Right renal pelvis (tissue), 4 donors: ENCODE results near the gene RAD51AP2. TPM values are rescaled to one million over a fixed set of nuclear protein-coding genes. Genes with fewer than 3 reads are reported as not detected.
"Not testable (repeated sequence)": the region's sequence is repeated elsewhere in the genome, so short reads cannot be mapped to it uniquely, and the experiment has no call there.

Experiments used
- DNase-seq, 4 donors: peaks; one replicate each; pipeline ENCODE4 v3.0.0-alpha.2; 2013; ENCODE audit warnings: low read depth in 4 of 4, low spot score in 3 of 4, missing footprints in 1 of 4
- polyA plus RNA-seq, 4 donors: library from polyadenylated mRNA; unstranded; fragments of 120-200 nt; gene quantifications; one replicate each; pipeline ENCODE4 v1.2.1, GENCODE V29; 2013; ENCODE audit not compliant: insufficient read length in 4 of 4

Gene RAD51AP2
- under 1 TPM; 0.14 to 0.24 (median 0.18) TPM for polyA plus RNA-seq

GRCh38 chr2:17518212-17519154 is at the start of gene RAD51AP2:
Gene RAD51AP2 (minus strand): TSS chr2:17518440. CDS start chr2:17518415, 25 bp downstream.
- peak in 3 of 4 donors; percentile 54 to 61 (median 57) for DNase-seq

- not testable (repeated sequence) for DNase-seq
Measured at GRCh38 chr2:17565726-17566125, 47.5 kb upstream of the RAD51AP2 start.

DNA sequence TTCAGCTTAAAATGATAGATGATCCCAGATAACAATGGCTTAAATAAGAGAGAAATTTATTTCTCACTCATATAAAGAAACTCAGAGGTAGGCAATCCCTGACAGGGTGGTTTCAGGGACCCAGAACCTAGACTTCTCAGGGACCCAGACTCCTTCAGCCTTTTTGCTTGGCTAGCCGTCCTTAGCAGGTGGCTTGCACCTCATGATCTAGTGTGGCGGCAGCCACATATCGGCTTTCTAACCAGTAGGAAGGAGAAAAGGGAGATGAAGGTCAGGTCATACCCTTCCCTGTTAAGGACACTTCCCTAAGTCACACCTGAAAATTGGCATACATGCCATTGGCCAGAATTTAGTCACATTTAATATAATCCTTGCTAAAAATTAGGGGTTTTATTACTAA is 40.6 kb upstream of the RAD51AP2 start:
- DNase-seq, result no peak

DNA sequence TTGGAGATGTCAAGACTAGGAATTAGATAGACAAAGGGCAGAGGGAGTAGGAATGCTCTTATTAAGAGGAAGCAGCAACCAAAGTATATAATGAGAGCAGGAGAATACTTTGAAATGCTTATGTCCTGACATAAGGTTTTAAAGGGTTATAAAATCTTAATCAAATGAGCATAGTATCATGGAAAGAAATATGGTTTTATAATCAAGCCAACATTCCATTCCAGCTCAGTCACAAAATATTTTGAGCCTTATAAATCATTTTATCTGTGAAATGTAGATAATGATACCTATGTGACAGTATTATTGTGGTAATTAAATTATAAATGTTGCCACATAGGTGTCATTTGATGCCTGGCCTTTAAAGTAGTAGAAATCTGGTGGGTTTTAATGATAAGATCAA is 39.8 kb upstream of the RAD51AP2 start:
- DNase-seq, result no peak

DNA sequence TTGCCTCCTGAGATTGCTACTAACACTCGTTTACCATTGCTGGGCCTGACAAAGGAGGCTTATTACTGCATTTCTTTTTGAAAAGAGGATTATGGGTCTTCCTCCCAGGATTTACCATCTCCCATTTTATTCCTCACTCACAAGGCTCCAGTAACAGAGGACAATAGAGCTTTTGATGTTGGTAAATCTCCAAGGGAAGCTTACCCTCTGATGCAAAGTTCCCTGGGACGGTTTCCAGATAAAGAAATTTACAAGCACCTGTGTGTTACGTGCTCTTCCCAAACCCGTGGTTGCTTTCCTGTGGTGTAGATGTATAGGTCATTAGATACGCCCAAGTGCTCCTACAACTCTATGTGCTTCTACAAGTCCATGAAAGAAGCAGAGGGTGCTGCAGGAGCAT is 39.4 kb upstream of the RAD51AP2 start:
- no peak for DNase-seq

DNA sequence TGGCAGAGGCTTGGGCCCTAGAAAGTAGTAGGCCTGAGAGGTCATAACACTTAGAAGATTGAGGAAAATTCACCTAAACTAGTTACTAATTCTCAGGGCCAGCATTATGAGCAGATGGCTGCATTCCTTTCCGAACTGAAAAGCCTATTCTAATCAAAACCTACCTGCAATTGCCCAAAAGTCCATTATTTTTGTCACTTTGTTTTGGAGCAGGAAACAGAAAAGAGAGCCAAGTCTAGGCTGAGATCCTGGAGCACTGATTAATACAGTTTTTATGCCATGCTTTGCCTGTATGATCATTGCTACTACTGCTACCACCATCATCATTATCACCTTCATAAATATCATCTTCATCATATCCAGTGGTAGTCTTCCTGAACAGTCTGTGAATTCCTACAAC is 36.9 kb upstream of the RAD51AP2 start:
- DNase-seq, result no peak

GRCh38 chr2:17550907-17551306 is 32.7 kb upstream of the RAD51AP2 start:
- no peak for DNase-seq

- DNase-seq, result no peak
Measured at GRCh38 chr2:17547737-17548136, 29.5 kb upstream of the RAD51AP2 start.

GRCh38 chr2:17547237-17547636 is 29.0 kb upstream of the RAD51AP2 start:
- DNase-seq, result no peak

DNA sequence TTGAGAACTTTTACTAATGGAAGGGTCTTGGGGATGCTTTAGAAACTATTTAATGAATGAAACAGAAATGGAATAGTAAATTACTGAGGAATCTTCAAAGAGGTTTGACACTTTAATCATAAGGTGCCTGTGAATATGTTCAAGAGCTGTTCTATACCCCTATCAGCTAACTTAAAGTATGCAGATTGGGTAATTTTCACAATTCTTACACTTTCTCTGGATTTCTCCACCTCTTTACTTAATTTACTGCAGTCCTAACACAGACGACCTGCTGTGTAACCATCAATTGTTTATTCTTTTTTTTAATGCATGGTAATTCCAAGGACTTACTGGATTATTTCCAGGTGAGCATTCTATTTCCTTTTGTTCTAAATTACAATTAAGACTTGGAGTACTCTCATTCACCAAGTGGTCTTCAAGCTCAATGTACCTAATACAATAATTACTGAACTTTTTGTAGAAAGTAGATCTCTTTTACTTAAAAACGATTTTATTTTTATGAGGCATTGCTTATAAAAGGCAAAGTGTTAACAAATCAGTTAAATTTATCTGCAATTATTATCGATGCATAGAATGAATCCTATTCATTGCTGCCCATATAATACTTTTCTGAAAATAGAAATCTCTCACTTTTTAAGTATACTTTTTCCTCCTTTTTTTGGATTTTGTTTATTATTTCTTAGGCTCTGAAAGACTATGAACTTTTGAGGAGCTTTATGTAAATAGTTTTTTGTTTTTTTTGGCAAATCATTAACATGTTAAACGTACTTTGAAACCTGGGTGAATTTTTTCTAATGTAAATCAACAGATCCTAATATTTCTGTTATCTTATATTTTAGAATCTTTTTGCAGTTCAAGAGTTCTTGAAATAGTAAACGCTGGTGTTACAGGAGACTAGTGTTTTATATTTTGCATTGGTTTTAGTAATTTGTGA is 27.7 kb upstream of the RAD51AP2 start:
- DNase-seq, result no peak

DNA sequence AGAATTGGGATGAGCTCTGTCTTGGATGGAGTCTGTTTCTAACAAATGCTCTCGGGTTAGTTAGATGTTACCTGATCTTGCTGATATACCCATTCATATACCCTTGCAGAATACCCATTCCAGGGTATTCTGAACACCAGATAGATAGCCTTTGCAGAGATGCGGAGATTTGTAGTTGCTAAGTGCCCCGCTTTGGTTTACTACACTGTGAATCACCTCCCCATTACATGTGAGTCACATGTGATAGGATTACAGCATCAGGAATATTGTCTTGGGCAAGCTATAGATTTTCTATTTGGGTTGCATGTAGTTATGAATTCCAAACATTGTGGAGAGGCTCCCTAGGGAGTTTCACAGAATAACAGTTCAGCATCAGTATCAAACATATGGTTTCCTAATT is 26.0 kb upstream of the RAD51AP2 start:
- DNase-seq, result no peak

- DNase-seq, result no peak
Measured at GRCh38 chr2:17543848-17544247, 25.6 kb upstream of the RAD51AP2 start.

DNA sequence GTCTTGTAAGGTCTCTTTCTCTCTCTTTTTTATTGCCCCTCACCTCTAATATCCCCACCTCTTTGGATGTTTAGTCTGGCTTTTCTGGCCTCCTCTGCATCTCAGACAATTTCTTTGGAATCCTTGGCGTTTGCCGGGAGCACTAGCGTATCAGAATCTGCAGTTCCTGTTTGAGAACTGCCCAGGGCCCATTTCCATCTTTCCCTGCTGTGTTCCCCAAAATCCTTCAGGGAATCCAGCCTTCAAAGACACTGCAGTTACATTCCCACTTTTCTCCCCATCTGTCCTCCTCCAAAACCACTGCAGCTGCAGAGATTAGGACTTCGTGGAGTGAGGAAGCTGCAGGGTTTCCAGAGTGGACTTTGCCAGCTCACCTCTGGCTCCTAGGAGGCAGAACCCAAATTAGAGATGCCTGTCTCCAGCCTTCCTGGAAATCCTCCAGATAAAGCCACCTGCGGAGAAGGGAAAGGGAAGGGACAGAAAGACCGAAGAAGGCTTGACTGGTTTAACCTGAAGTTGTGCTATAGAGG is 25.0 kb upstream of the RAD51AP2 start:
- no peak for DNase-seq

- DNase-seq, result no peak
Measured at GRCh38 chr2:17542471-17542870, 24.2 kb upstream of the RAD51AP2 start.

DNA sequence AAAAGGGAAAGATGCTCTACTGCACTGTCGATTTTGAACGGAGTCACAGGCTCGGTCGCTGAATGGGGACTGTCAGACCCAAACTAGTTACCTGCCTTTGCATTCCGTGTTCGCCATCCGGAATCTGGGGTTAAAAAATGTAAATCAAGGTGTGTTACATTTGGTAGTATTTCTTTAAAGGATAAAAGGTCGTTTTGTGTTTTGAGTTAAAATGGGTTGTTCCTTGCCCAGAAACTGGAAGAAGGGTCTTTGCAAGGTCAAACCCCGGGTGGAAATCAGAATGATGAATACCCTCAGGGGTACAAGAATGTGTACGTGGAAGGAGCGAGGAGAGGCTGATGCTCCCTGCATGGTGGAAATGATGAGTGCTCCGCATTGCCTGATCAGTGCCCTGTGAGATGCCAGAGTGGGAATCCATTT is 23.3 kb upstream of the RAD51AP2 start:
- DNase-seq, result no peak

GRCh38 chr2:17540813-17541530 is 22.7 kb upstream of the RAD51AP2 start:
- no peak for DNase-seq

DNA sequence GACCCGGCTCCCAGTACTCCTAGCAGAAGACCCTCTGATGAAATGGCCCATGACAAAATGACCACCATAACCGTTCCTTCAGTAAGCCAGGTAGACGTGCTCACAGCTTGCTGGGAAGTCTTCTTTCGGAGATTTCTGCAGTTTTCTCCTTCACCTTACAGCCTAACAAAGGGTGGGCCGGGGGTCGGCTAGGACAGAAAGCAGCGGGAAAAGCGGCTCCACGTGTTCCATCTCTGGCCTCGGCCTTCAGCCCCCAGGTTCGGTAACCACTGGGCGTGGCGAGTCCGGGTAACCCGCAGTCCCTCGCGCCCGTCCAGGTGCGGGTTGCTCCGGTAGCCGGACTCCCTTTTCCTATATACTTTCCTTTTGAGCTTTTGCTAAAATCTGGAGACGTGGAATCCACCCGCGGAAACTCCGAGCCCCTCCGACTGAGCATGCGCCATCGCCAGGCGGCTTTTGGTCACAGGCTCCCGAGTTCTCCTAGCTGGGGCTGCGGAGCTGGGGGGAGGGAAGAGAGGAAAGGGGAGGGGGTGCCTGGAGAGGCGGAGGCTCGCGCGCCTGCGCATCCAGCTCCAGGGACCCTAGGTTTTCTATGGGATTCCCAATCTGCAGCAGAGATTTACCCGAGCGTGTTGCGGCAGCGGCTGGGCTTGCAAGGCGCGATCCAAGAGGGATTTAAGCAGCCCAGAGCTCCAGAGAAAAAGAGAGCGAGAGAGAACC is 22.0 kb upstream of the RAD51AP2 start, which contains the start of gene VSNL1:
TSS of gene VSNL1 (plus strand) at position 604 of the 720 bp plus-strand sequence. CDS start 51,379 bp downstream, outside the sequence.
- peak; percentile 87 to 93 (median 90) for DNase-seq

DNA sequence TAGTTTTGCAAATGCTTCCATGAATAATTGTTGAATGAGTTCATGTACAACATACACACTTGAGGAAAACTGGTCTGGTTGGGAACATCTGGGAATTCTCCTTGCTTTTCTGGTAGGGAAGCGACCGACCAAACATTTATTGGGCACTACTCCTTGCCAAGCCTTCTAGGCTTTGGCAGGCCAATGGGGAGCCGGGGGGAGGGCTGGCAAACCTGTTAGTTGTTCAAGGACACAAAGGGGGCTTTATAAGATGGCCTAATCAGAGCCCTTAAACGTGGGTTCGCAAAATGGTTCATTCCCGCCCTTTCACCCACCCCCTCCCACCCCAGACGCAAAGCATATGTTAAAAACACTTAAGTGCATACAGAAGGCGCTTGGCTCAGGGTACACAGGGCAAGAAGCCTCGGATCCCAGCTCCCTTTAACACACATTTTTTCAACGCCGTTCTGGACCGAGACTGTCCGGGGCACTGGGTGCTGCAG is 21.4 kb upstream of the RAD51AP2 start:
- peak in 1 of 4 donors; percentile 8 for DNase-seq
